ENCODE measurements around the gene GCC2. TPM values are rescaled to one million over a fixed set of nuclear protein-coding genes. Genes with fewer than 3 reads are reported as not detected.
"Not testable (repeated sequence)": the region's sequence is repeated elsewhere in the genome, so short reads cannot be mapped to it uniquely, and the experiment has no call there.

The GCC2 gene
- total RNA-seq, 1 donor from 2014 or later, result 75.9 TPM

DNA sequence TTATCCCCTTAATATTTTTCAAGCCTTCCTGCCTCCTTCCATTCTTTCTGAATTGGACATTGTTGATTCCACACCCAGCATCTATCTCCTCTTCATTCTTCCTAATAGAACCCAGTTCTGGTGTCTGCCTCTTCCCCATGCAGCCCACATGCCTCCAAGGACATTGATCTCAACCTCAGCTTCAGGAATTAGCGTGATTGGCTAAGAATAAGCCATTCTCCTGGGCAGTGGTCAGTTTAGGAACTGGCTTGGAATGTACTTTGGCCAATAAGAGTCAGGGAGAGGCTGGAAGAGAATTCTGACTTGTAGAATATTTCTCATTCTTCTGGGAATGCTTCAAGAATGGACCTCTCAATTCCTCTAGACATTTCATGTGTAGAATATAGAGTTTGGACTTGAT lies 25.9 kb upstream of the GCC2 start:
- Histone ChIP-seq H3K27ac (no peak overlapping the region), H3F3A (ENCODE audit: low read depth) (no peaks in the 10 kb centered on the region), H3K4me2 (no peak overlapping the region), H3K9me3 (ENCODE audit: low read depth) (no peaks in the 10 kb centered on the region), H3K9ac (no peak overlapping the region), H3K27me3 (no peaks in the 10 kb centered on the region), H3K36me3 (no peaks in the 10 kb centered on the region), H3K4me1 (no peaks in the 10 kb centered on the region), H2AFZ (replicated peaks) (no peak overlapping the region), H3K4me3 (no peak overlapping the region), H4K20me1 (ENCODE audit: low read depth) (no peaks in the 10 kb centered on the region), H3K79me2 (ENCODE audit: low read depth) (no peaks in the 10 kb centered on the region)
- Mint-ChIP-seq H3K4me1 (no peaks in the 10 kb centered on the region), H3K4me3 (no peak overlapping the region), H3K27ac (no peak overlapping the region), H3K9me3 (no peaks in the 10 kb centered on the region), H3K36me3 (no peaks in the 10 kb centered on the region), H3K27me3 (ENCODE audit: insufficient read depth, low read depth) (no peaks in the 10 kb centered on the region)
- TF ChIP-seq EZH2 (IDR thresholded peaks at IDR 0.05), result no peak
- no peak for TF ChIP-seq CTCF (IDR thresholded peaks at IDR 0.05)
- TF ChIP-seq EZH2phosphoT487 (IDR thresholded peaks at IDR 0.05), result no peak
- DNase-seq (ENCODE audit: low spot score), result no peak

GRCh38 chr2:108423502-108424251 lies 25.3 kb upstream of the GCC2 start:
- no peaks in the 10 kb centered on the region for H3K36me3 ChIP-seq
- no peak overlapping the region for H3K4me2 ChIP-seq
- Mint-ChIP-seq H3K36me3 (no peaks in the 10 kb centered on the region), H3K9me3 (no peaks in the 10 kb centered on the region), H3K4me1 (no peaks in the 10 kb centered on the region), H3K4me3 (no peak overlapping the region), H3K27me3 (ENCODE audit: insufficient read depth, low read depth) (no peaks in the 10 kb centered on the region), H3K27ac (no peak overlapping the region)
- no peak overlapping the region for H3K9ac ChIP-seq
- no peak overlapping the region for H2AFZ ChIP-seq (replicated peaks)
- no peak overlapping the region for H3K4me3 ChIP-seq
- H3K9me3 ChIP-seq (ENCODE audit: low read depth), result no peaks in the 10 kb centered on the region
- DNase-seq (ENCODE audit: low spot score), result no peak
- H4K20me1 ChIP-seq (ENCODE audit: low read depth), result no peaks in the 10 kb centered on the region
- H3K79me2 ChIP-seq (ENCODE audit: low read depth), result no peaks in the 10 kb centered on the region
- H3F3A ChIP-seq (ENCODE audit: low read depth), result no peaks in the 10 kb centered on the region
- H3K4me1 ChIP-seq, result no peaks in the 10 kb centered on the region
- TF ChIP-seq CTCF (IDR thresholded peaks at IDR 0.05) (no peak), EZH2 (IDR thresholded peaks at IDR 0.05) (no peak), EZH2phosphoT487 (IDR thresholded peaks at IDR 0.05) (no peak)
- no peaks in the 10 kb centered on the region for H3K27me3 ChIP-seq
- H3K27ac ChIP-seq, result no peak overlapping the region

DNA sequence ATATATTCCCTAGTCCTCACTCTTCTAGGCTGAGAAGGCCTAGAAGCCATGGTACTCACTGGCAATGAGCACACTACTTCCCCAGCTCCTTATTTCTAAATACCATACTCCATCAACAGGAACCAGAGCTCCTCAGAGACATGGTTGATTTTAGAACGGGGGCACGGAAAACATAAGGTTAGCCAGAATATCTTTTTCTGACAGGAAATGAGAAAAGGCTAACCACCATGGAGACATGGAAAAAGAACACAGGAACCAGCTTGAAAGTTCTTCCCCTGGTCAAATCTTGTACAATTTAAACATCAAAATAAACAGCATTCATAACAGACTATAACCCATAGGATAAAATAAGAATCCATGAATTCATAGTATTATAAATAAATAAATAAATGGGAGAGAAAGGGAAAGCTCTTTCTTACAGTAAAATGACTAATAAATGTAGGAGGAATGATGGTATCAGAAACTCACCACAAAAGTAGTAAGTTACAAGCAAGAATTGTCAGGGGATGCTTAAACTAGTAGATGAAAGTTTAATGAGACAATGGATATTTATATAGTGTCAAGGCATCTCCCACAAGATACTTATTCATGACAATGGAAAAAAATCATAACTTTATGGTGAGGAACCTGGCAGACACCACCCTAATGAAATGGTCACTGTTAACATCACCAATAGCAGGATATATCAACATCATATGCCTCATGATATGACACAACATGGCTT lies 20.6 kb upstream of the GCC2 start:
- H3K4me1 ChIP-seq, result no peaks in the 10 kb centered on the region
- H3K79me2 ChIP-seq (ENCODE audit: low read depth), result no peaks in the 10 kb centered on the region
- H3K4me3 Mint-ChIP-seq, result no peak overlapping the region
- H3K27ac ChIP-seq, result no peak overlapping the region
- H4K20me1 ChIP-seq (ENCODE audit: low read depth), result no peaks in the 10 kb centered on the region
- no peaks in the 10 kb centered on the region for H3K36me3 ChIP-seq
- H3K9me3 Mint-ChIP-seq, result peaks cover 7% of the 10 kb centered on the region
- H3K4me1 Mint-ChIP-seq, result no peaks in the 10 kb centered on the region
- no peak overlapping the region for H3K9ac ChIP-seq
- no peaks in the 10 kb centered on the region for H3K27me3 Mint-ChIP-seq (ENCODE audit: insufficient read depth, low read depth)
- H3K9me3 ChIP-seq (ENCODE audit: low read depth), result no peaks in the 10 kb centered on the region
- H3K4me2 ChIP-seq, result no peak overlapping the region
- no peak overlapping the region for H3K4me3 ChIP-seq
- TF ChIP-seq EZH2 (IDR thresholded peaks at IDR 0.05) (no peak), CTCF (IDR thresholded peaks at IDR 0.05) (no peak), EZH2phosphoT487 (IDR thresholded peaks at IDR 0.05) (no peak)
- no peak overlapping the region for H3K27ac Mint-ChIP-seq
- no peaks in the 10 kb centered on the region for H3K36me3 Mint-ChIP-seq
- no peak overlapping the region for H2AFZ ChIP-seq (replicated peaks)
- H3F3A ChIP-seq (ENCODE audit: low read depth), result no peaks in the 10 kb centered on the region
- no peaks in the 10 kb centered on the region for H3K27me3 ChIP-seq
- no peak for DNase-seq (ENCODE audit: low spot score)

- not testable (repeated sequence) for H3K4me1 ChIP-seq; H3K27me3 Mint-ChIP-seq (ENCODE audit: insufficient read depth, low read depth); H3K9ac ChIP-seq; H3K36me3 Mint-ChIP-seq; H3K9me3 ChIP-seq (ENCODE audit: low read depth); H3K36me3 ChIP-seq; H3K27ac Mint-ChIP-seq; H3K4me3 Mint-ChIP-seq; H3K4me3 ChIP-seq; H3K27ac ChIP-seq; H3K27me3 ChIP-seq; H3F3A ChIP-seq (ENCODE audit: low read depth); H3K4me2 ChIP-seq; H2AFZ ChIP-seq (replicated peaks); H3K4me1 Mint-ChIP-seq; H4K20me1 ChIP-seq (ENCODE audit: low read depth); H3K79me2 ChIP-seq (ENCODE audit: low read depth); DNase-seq (ENCODE audit: low spot score)
- peaks cover 18% of the 10 kb centered on the region for H3K9me3 Mint-ChIP-seq
These were observed 13.4 kb upstream of the GCC2 start for GRCh38 chr2:108435578-108435977.
